Rectal smooth muscle tissue (tissue), 1 donor: ENCODE results near the gene TOP3A.
"Not testable (repeated sequence)": the region's sequence is repeated elsewhere in the genome, so short reads cannot be mapped to it uniquely, and the experiment has no call there.

ENCODE experiments used
- H3K27ac ChIP-seq: one replicate; pipeline ENCODE4 v1.7.0; 2013; ENCODE audit warnings: low read depth, low read length, inconsistent platforms
- H3K27me3 ChIP-seq: one replicate; pipeline ENCODE4 v1.7.0; 2013; ENCODE audit warnings: low read length; ENCODE audit not compliant: control insufficient read depth, insufficient read depth
- H3K36me3 ChIP-seq: one replicate; pipeline ENCODE4 v1.7.0; 2013; ENCODE audit warnings: low read length; ENCODE audit not compliant: control insufficient read depth, insufficient read depth
- H3K4me1 ChIP-seq: one replicate; pipeline ENCODE4 v1.7.0; 2013; ENCODE audit warnings: low read length; ENCODE audit not compliant: control insufficient read depth, insufficient read depth
- H3K4me3 ChIP-seq: one replicate; pipeline ENCODE4 v1.7.0; 2013; ENCODE audit warnings: low read length
- H3K9ac ChIP-seq: one replicate; pipeline ENCODE4 v1.7.0; 2013; ENCODE audit warnings: low read length

TOP3A gene

GRCh38 chr17:18314731-18315561, at the start of gene TOP3A, which contains the start of gene SMCR8:
TOP3A (minus strand) TSS chr17:18314994; CDS start chr17:18314778, 216 bp downstream.
SMCR8 (plus strand) TSS chr17:18315293; CDS start chr17:18315790, 497 bp downstream.
- Histone ChIP-seq H3K36me3 (peaks cover 3% of the 10 kb centered on the region), H3K4me1 (peaks cover 31% of the 10 kb centered on the region), H3K4me3 (peak within 1 kb of the TSS; percentile 95), H3K27ac (peak within 1 kb of the TSS; percentile 92), H3K9ac (peak within 1 kb of the TSS; percentile 86), H3K27me3 (no peaks in the 10 kb centered on the region)

GRCh38 chr17:18364166-18364565, 49.4 kb upstream of the TOP3A start:
- Histone ChIP-seq H3K36me3 (no peaks in the 10 kb centered on the region), H3K27ac (no peak overlapping the region), H3K4me3 (no peak overlapping the region), H3K27me3 (no peaks in the 10 kb centered on the region), H3K9ac (no peak overlapping the region), H3K4me1 (no peaks in the 10 kb centered on the region)

GRCh38 chr17:18363101-18364049, 48.6 kb upstream of the TOP3A start, which contains the start of gene SHMT1:
SHMT1 (minus strand) TSS chr17:18363550; CDS start chr17:18355981, 7,569 bp downstream.
- peak within 1 kb of the TSS; percentile 91 for H3K4me3 ChIP-seq
- H3K4me1 ChIP-seq, result no peaks in the 10 kb centered on the region
- H3K9ac ChIP-seq, result peak within 1 kb of the TSS; percentile 59
- no peaks in the 10 kb centered on the region for H3K27me3 ChIP-seq
- peak within 1 kb of the TSS; percentile 34 for H3K27ac ChIP-seq
- H3K36me3 ChIP-seq, result no peaks in the 10 kb centered on the region

- Histone ChIP-seq H3K4me1 (no peaks in the 10 kb centered on the region), H3K9ac (peak overlapping the region; percentile 59), H3K27me3 (no peaks in the 10 kb centered on the region), H3K4me3 (peak overlapping the region; percentile 91), H3K27ac (peak overlapping the region; percentile 34), H3K36me3 (no peaks in the 10 kb centered on the region)
Observed at GRCh38 chr17:18362698-18363100, 47.9 kb upstream of the TOP3A start.

- Histone ChIP-seq H3K36me3 (no peaks in the 10 kb centered on the region), H3K27ac (no peak overlapping the region), H3K27me3 (no peaks in the 10 kb centered on the region), H3K9ac (no peak overlapping the region), H3K4me1 (no peaks in the 10 kb centered on the region), H3K4me3 (peak overlapping the region; percentile 91)
Observed at GRCh38 chr17:18361837-18362697, 47.3 kb upstream of the TOP3A start.

- no peak overlapping the region for H3K27ac ChIP-seq
- H3K4me1 ChIP-seq, result no peaks in the 10 kb centered on the region
- no peaks in the 10 kb centered on the region for H3K27me3 ChIP-seq
- no peak overlapping the region for H3K9ac ChIP-seq
- H3K4me3 ChIP-seq, result no peak overlapping the region
- H3K36me3 ChIP-seq, result no peaks in the 10 kb centered on the region
Observed at GRCh38 chr17:18360518-18360917, 45.7 kb upstream of the TOP3A start.

GRCh38 chr17:18356624-18357023, 41.8 kb upstream of the TOP3A start:
- Histone ChIP-seq H3K27me3 (no peaks in the 10 kb centered on the region), H3K36me3 (no peaks in the 10 kb centered on the region), H3K27ac (no peak overlapping the region), H3K4me1 (no peaks in the 10 kb centered on the region), H3K9ac (no peak overlapping the region), H3K4me3 (no peak overlapping the region)

- H3K4me1 ChIP-seq, result no peaks in the 10 kb centered on the region
Observed at GRCh38 chr17:18353541-18353940, 38.7 kb upstream of the TOP3A start.

GRCh38 chr17:18344021-18344420, 29.2 kb upstream of the TOP3A start:
- no peak overlapping the region for H3K9ac ChIP-seq
- no peaks in the 10 kb centered on the region for H3K4me1 ChIP-seq
- no peaks in the 10 kb centered on the region for H3K27me3 ChIP-seq
- H3K36me3 ChIP-seq, result peaks cover 16% of the 10 kb centered on the region
- no peak overlapping the region for H3K4me3 ChIP-seq
- no peak overlapping the region for H3K27ac ChIP-seq

More at GRCh38 chr17:18353541-18353940, 38.7 kb upstream of the TOP3A start:
- Histone ChIP-seq H3K4me3 (no peak overlapping the region), H3K27me3 (no peaks in the 10 kb centered on the region), H3K36me3 (peaks cover 1% of the 10 kb centered on the region), H3K27ac (no peak overlapping the region), H3K9ac (no peak overlapping the region)

GRCh38 chr17:18339933-18340332, 25.1 kb upstream of the TOP3A start:
- Histone ChIP-seq H3K36me3 (peaks cover 8% of the 10 kb centered on the region), H3K9ac (no peak overlapping the region), H3K27me3 (no peaks in the 10 kb centered on the region), H3K4me1 (no peaks in the 10 kb centered on the region), H3K27ac (no peak overlapping the region), H3K4me3 (no peak overlapping the region)

- H3K9ac ChIP-seq, H3K27me3 ChIP-seq, H3K4me1 ChIP-seq, H3K27ac ChIP-seq, H3K4me3 ChIP-seq: not testable (repeated sequence)
- H3K36me3 ChIP-seq, result peaks cover 11% of the 10 kb centered on the region
Observed at GRCh38 chr17:18338158-18338557, 23.4 kb upstream of the TOP3A start.
